HTR-8/SVneo (cell line): ENCODE data around the gene BTRC.
"Not testable (repeated sequence)": the region's sequence is repeated elsewhere in the genome, so short reads cannot be mapped to it uniquely, and the experiment has no call there.

Experiments
- DNase-seq: peaks from one replicate; pipeline ENCODE4 v3.0.0; 2011; ENCODE audit warnings: low spot score, mixed read lengths; ENCODE audit not compliant: insufficient read length
- FAIRE-seq: peaks from 2 replicates; lab custom pipeline; 2011; peaks lifted over from hg19 to GRCh38; lab: Jason Lieb, UNC

BTRC gene

GRCh38 chr10:101341438-101341837 lies 12.5 kb upstream of the BTRC start:
- no peak for FAIRE-seq
- no peak for DNase-seq

DNA sequence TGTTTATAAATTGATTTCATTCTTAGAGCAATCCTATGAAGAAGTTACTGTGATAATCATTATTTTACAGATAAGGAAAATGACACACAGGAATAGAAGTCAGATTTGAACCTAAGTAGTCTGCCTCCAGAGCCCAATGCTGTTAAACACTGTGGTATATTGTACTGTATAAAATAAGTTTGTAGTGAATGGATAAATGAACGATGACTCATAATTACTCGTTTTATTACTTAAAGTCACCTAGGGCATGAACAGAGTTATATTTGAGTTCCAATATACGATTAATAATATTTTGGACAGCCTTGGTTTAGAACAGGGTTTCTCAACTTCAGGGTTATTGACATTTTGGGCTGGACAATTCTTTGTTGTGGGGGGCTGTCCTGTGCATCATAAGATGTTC lies 7.8 kb upstream of the BTRC start:
- DNase-seq (no peak), FAIRE-seq (no peak)

DNA sequence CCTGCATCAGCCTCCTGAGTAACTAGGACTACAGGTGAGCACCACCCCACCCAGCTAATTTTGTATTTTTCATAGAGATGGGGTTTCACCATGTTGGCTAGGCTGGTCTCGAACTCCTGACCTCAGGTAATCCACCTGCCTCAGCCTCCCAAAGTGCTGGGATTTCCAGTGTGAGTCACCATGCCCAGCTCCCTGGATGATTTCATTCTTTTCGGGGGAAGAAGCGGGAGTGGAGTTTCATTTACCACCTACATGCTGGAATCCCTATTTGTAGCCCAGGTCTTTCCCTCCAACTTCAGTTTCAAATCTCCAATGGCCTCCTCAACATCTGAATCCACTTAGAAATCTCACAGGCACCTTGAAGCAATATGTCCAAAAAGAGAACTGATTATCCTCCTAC lies 2.9 kb upstream of the BTRC start:
- FAIRE-seq = no peak

DNA sequence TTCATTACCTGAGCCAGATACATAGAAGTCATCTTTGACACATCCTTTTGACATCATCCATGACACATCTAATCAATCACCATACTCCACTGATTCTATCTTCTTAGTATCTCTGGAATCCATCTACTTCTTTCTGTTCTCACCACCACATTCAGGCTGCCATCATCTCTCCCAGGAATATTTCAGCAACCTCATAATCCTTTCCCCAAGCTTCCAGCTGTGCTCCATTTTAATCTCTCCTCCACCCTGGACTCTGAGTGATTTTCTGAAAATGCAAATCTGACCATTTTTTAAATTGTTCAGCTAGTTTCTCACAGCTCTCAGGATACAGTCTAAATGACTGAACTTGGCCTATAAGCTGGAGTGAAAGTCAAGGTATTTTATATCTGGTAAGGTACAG lies 2.5 kb upstream of the BTRC start:
- FAIRE-seq (no peak), DNase-seq (no peak)

More for the DNA sequence above, 2.9 kb upstream of the BTRC start:
- no peak for DNase-seq

- not testable (repeated sequence) for FAIRE-seq, DNase-seq
These were observed 1.1 kb upstream of the BTRC start for GRCh38 chr10:101352857-101353256.

DNA sequence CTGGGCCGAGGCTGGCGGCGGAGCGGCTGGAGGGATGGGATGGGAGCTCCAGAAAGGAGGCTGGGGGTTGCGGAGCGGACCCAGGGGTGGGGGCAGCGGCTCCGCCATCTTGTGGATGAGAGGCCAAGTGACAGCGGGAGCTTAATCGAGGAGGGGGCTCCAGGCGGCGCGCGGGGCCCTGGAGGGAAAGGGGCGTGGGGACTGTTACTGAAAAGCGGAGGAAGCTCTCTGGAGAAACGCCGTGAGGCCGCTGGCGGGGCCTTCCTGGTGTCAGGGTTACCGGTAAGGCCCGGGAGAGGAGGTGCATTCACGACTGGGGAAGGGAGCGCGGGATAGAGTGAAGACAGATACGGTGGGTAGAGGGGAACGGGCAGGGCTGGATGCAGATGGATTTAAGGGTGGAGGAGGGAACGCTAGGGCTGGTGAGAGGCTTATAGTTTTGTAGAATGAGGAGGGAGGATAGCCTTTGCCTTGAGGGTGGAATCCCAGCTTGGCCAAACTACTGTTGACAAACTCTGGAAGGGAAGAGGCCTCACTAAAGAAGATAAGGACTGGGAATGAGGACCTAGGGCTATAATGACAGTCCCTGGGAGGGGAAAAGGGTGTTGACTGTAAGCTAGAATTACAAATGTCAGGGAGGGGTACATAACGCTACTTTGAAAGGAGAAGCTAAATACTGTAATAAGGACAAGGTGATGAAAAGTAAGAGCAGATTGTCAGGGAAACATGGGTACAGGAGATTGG lies 535 bp downstream of the BTRC start:
- no peak for FAIRE-seq

DNA sequence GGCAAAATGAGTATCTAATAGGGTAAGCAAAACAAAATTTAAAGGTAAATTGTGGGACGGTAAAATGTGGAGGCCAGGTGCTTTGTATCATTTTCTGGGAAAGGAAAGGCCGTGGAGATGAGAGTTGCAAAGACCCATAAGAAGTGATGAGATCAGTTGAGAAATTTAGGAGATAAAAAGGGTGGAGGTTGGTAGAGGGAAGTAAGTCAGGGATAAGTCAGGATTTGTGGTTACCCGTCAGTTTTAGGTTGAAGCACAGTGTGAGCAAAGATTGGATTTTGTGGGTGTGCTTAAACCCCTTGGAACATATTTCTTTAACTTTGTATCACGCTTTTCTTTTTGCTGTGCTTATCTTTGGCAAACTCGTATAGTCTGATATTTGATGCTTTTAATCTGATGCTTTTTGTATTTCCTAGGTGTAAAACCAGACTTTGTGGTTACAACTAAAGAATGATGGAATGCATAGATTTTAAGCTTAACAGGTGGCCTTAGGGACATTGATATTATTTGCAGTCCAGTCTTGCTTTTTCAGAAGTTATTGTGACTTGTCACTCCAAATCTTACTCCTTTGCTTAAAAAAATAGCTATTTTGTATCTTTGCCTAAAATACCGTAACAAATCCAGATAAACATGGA lies 1.2 kb downstream of the BTRC start:
- FAIRE-seq = no peak
- DNase-seq = no peak

More for the DNA sequence above, 535 bp downstream of the BTRC start:
- DNase-seq = peak; percentile 29

- DNase-seq = no peak
- FAIRE-seq = no peak
These were observed 2.2 kb downstream of the BTRC start for GRCh38 chr10:101356132-101356531.

- FAIRE-seq = no peak
These were observed 4.0 kb downstream of the BTRC start for GRCh38 chr10:101357958-101358357.

GRCh38 chr10:101358706-101359300 lies 4.8 kb downstream of the BTRC start:
- DNase-seq (no peak), FAIRE-seq (no peak)

More at GRCh38 chr10:101357958-101358357, 4.0 kb downstream of the BTRC start:
- no peak for DNase-seq

- not testable (repeated sequence) for DNase-seq, FAIRE-seq
These were observed 6.1 kb downstream of the BTRC start for GRCh38 chr10:101360090-101360489.

- FAIRE-seq, DNase-seq: not testable (repeated sequence)
These were observed 6.9 kb downstream of the BTRC start for GRCh38 chr10:101360841-101361240.

DNA sequence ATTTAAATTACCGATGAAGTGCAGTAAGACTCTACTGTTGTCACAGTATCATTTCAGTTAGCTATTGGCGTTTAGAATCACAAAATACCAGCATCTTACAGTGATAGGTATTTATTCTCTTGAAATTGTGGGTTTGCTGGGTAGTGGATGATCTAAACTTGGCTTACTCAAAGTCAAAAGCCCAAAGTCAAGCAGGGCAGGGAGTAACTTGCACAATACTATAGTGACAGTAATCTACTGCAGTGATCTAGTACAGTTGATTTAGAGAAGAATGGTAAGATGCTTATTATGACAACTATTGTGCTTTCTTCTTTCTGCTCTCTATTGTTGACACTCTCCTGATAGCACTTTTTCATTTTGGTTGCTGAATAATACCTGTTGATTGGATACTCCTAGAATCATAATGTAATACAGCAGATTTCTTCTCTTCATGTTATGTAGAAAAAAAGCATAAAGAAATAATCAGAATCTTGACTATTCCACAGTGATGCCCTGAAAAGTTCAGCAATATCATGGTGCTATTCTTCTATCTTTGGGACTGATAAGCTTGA lies 10.0 kb downstream of the BTRC start:
- DNase-seq (no peak), FAIRE-seq (no peak)

DNA sequence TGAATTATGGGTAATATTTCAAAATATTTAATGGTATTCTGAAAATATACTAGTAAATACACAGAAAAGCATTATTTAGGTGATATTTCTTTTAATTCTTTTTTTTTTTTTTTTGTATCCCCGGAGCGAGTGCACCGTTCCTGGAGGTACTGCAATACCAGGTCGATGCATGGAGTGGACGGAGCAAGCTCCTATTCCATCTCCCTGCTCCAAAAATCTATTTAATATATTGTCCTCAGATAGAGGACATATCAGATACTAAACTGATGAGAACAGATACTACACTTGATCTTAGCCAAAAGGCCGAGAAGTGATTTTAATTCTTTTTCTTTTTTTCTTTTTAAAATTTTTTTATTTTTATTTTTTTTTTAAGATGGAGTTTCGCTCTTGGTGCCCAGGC lies 10.8 kb downstream of the BTRC start:
- FAIRE-seq (peak; percentile 93), DNase-seq (no peak)

GRCh38 chr10:101367569-101368453 lies 13.8 kb downstream of the BTRC start:
- DNase-seq (peak; percentile 53), FAIRE-seq (no peak)

DNA sequence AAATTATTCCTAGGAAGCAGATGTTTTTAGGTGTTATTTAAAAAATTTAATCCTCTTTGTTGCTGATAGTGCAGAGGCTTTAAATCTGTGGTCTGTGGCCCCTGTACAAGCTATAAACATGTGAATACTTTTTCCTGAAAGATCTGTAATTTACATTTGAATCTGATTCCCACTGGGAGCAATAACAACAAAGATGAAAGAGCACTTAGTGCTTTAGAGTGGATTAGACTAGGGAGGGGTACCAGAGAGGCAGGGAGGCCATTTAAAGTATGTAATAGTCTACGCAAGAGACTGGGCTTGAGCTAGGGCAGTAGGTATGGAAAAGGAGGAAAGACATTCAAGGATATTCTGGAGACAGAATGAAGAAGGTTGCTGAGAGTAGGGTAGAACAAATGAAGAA lies 19.1 kb downstream of the BTRC start:
- DNase-seq = no peak
- no peak for FAIRE-seq

DNA sequence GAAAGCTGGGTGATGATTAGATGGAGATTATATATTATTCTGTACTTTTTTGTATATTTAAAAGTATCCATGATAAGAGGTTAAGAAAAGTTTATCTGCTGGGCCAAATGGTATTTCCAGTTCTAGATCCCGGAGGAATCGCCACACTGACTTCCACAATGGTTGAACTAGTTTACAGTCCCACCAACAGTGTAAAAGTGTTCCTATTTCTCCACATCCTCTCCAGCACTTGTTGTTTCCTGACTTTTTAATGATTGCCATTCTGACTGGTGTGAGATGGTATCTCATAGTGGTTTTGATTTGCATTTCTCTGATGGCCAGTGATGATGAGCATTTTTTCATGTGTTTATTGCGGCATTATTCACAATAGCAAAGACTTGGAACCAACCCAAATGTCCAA lies 20.0 kb downstream of the BTRC start:
- DNase-seq, FAIRE-seq: not testable (repeated sequence)

- DNase-seq (no peak), FAIRE-seq (no peak)
These were observed 21.1 kb downstream of the BTRC start for GRCh38 chr10:101375076-101375475.

GRCh38 chr10:101379663-101380352 lies 25.8 kb downstream of the BTRC start:
- DNase-seq (no peak), FAIRE-seq (no peak)
